WTC11 (cell line): ENCODE data around the gene BICDL1. TPM values are rescaled to one million over a fixed set of nuclear protein-coding genes. Genes with fewer than 3 reads are reported as not detected.

Source experiments
- ATAC-seq: fragments of 200-7000 bp; cut with Tn5 transposase; 2 replicates; pipeline ENCODE4 v1.10.0; 2021; ENCODE audit warnings: mild to moderate bottlenecking, moderate library complexity
- CTCF ChIA-PET: fragments of 300-600 bp; sonication (Branson Sonifier 250); formaldehyde crosslinking; loops from one replicate; lab custom pipeline; 2021; ENCODE audit warnings: antibody characterized with exemption; lab: Charles Lee
- POLR2A ChIA-PET: fragments of 350-600 bp; sonication (Branson Sonifier 250); formaldehyde crosslinking; loops from one replicate; lab custom pipeline; 2021; ENCODE audit warnings: antibody characterized with exemption; lab: Charles Lee
- DNase-seq: peaks from one replicate; pipeline ENCODE4 v3.0.0; 2021; ENCODE audit warnings: low spot score
- H3K27ac Mint-ChIP-seq: 2 replicates; pipeline ENCODE4 v1.8.0; 2021; ENCODE audit warnings: mixed read lengths
- H3K27me3 Mint-ChIP-seq: 2 replicates; pipeline ENCODE4 v1.8.0; 2021; ENCODE audit warnings: low read depth, mild to moderate bottlenecking, moderate library complexity, mixed read lengths
- H3K36me3 Mint-ChIP-seq: 2 replicates; pipeline ENCODE4 v1.8.0; 2021; ENCODE audit warnings: mixed read lengths
- H3K4me1 Mint-ChIP-seq: 2 replicates; pipeline ENCODE4 v1.8.0; 2022; ENCODE audit warnings: mixed read lengths
- H3K4me3 Mint-ChIP-seq: 2 replicates; pipeline ENCODE4 v1.8.0; 2021; ENCODE audit warnings: mild to moderate bottlenecking, moderate library complexity, mixed read lengths
- H3K9me3 Mint-ChIP-seq: 2 replicates; pipeline ENCODE4 v1.8.0; 2021; ENCODE audit warnings: mixed read lengths
- ATF2 ChIP-seq: sonication (generic); formaldehyde crosslinking; IDR thresholded peaks from 2 replicates; pipeline ENCODE4 v1.8.1; 2022; ENCODE audit warnings: low read depth, missing genetic modification reagents, borderline replicate concordance
- CBFB ChIP-seq: sonication (generic); formaldehyde crosslinking; IDR thresholded peaks from 2 replicates; pipeline ENCODE4 v1.8.1; 2022; ENCODE audit warnings: mild to moderate bottlenecking, low read depth, missing genetic modification reagents
- CDX4 ChIP-seq: fragments of 250-450 bp; sonication (Bioruptor Pico); IDR thresholded peaks from 2 replicates; pipeline ENCODE4 v1.9.0; 2021; ENCODE audit warnings: moderate library complexity, mild to moderate bottlenecking, inconsistent platforms, borderline replicate concordance
- E2F5 ChIP-seq: sonication (generic); formaldehyde crosslinking; IDR thresholded peaks from 2 replicates; pipeline ENCODE4 v1.8.1; 2022; ENCODE audit warnings: mild to moderate bottlenecking, moderate library complexity, missing genetic modification reagents
- ELF4 ChIP-seq: sonication (generic); formaldehyde crosslinking; IDR thresholded peaks from 2 replicates; pipeline ENCODE4 v1.8.1; 2022; ENCODE audit warnings: low read depth, mild to moderate bottlenecking, moderate library complexity, missing genetic modification reagents
- ETV6 ChIP-seq: sonication (generic); formaldehyde crosslinking; IDR thresholded peaks from 2 replicates; pipeline ENCODE4 v1.8.1; 2022; ENCODE audit warnings: mild to moderate bottlenecking, missing genetic modification reagents
- FOXK1 ChIP-seq: sonication (generic); formaldehyde crosslinking; IDR thresholded peaks from 2 replicates; pipeline ENCODE4 v1.8.0; 2022; ENCODE audit warnings: mild to moderate bottlenecking, moderate library complexity, missing genetic modification reagents
- FOXP1 ChIP-seq: sonication (generic); formaldehyde crosslinking; IDR thresholded peaks from 2 replicates; pipeline ENCODE4 v1.8.0; 2022; ENCODE audit warnings: missing genetic modification reagents, mild to moderate bottlenecking, moderate library complexity, borderline replicate concordance
- MXD4 ChIP-seq: fragments of 250-450 bp; sonication (Bioruptor Pico); IDR thresholded peaks from 2 replicates; pipeline ENCODE4 v1.8.0; 2021; ENCODE audit warnings: mild to moderate bottlenecking, moderate library complexity, borderline replicate concordance
- MYBL2 ChIP-seq: sonication (generic); formaldehyde crosslinking; IDR thresholded peaks from 2 replicates; pipeline ENCODE4 v1.8.1; 2023; ENCODE audit warnings: mild to moderate bottlenecking, moderate library complexity, missing genetic modification reagents
- NFATC4 ChIP-seq: fragments of 250-450 bp; sonication (Bioruptor Pico); IDR thresholded peaks from 2 replicates; pipeline ENCODE4 v1.9.0; 2021; ENCODE audit warnings: mild to moderate bottlenecking
- OVOL2 ChIP-seq: fragments of 250-450 bp; sonication (Bioruptor Pico); IDR thresholded peaks from 2 replicates; pipeline ENCODE4 v1.9.0; 2021; ENCODE audit warnings: mild to moderate bottlenecking, borderline replicate concordance
- PREB ChIP-seq: sonication (generic); formaldehyde crosslinking; IDR thresholded peaks from 2 replicates; pipeline ENCODE4 v1.8.1; 2022; ENCODE audit warnings: mild to moderate bottlenecking, missing genetic modification reagents, moderate library complexity, borderline replicate concordance
- ZNF121 ChIP-seq: sonication (generic); formaldehyde crosslinking; IDR thresholded peaks from 2 replicates; pipeline ENCODE4 v1.8.0; 2023; ENCODE audit warnings: missing genetic modification reagents
- ZNF671 ChIP-seq: fragments of 250-450 bp; sonication (Bioruptor Pico); IDR thresholded peaks from 2 replicates; pipeline ENCODE4 v1.8.0; 2021; ENCODE audit warnings: mild to moderate bottlenecking
- ZSCAN18 ChIP-seq: fragments of 250-450 bp; sonication (Bioruptor Pico); IDR thresholded peaks from 2 replicates; pipeline ENCODE4 v2.1.2; 2022; ENCODE audit warnings: mild to moderate bottlenecking, moderate library complexity
- total RNA-seq: library from RNA; stranded (reverse); gene quantifications from 3 replicates; pipeline ENCODE4 v1.2.3, GENCODE V29; 2021
- TF ChIP-seq, protein P1 (sequence below): fragments of 250-450 bp; sonication (Bioruptor Pico); IDR thresholded peaks from 2 replicates; pipeline ENCODE4 v1.9.0; 2021; ENCODE audit warnings: mild to moderate bottlenecking
- TF ChIP-seq, protein P2 (sequence below): sonication (generic); formaldehyde crosslinking; IDR thresholded peaks from 2 replicates; pipeline ENCODE4 v1.8.0; 2023; ENCODE audit warnings: missing genetic modification reagents, mild to moderate bottlenecking, borderline replicate concordance
- TF ChIP-seq, protein P3 (sequence below): sonication (generic); formaldehyde crosslinking; IDR thresholded peaks from 2 replicates; pipeline ENCODE4 v1.8.0; 2022; ENCODE audit warnings: missing genetic modification reagents

The BICDL1 gene
- total RNA-seq, 1 experiment from 2014 or later, result 23.1 TPM

DNA sequence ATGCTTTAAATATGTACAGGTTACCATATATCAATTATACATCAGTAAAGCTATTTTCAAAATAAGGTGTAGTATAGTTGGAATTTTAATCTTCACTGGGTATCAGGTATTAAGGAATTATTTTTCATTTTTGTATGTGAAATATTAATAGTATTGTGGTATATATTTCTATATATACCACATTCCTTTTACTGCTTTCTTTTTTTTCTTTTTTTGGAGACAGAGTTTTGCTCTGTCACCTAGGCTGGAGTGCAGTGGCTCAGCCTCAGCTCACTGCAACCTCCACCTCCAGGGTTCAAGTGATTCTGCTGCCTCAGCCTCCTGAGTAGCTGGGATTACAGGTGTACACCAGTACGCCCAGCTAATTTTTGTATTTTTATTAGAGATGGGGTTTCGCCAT is 36.6 kb downstream of the BICDL1 start:
- Mint-ChIP-seq H3K27ac (no peak overlapping the region), H3K36me3 (no peaks in the 10 kb centered on the region; the same call in 1 of the 2 replicates), H3K4me1 (no peaks in the 10 kb centered on the region), H3K27me3 (no peaks in the 10 kb centered on the region), H3K9me3 (peaks cover 3% of the 10 kb centered on the region), H3K4me3 (no peak overlapping the region)
- TF ChIP-seq E2F5 (CRISPR knock-in tag) (no peak), OVOL2 (CRISPR knock-in tag) (no peak), ETV6 (CRISPR knock-in tag) (no peak), ZNF121 (CRISPR knock-in tag) (no peak), ATF2 (no peak), FOXP1 (CRISPR knock-in tag) (no peak)
- TF ChIP-seq, protein P1, sequence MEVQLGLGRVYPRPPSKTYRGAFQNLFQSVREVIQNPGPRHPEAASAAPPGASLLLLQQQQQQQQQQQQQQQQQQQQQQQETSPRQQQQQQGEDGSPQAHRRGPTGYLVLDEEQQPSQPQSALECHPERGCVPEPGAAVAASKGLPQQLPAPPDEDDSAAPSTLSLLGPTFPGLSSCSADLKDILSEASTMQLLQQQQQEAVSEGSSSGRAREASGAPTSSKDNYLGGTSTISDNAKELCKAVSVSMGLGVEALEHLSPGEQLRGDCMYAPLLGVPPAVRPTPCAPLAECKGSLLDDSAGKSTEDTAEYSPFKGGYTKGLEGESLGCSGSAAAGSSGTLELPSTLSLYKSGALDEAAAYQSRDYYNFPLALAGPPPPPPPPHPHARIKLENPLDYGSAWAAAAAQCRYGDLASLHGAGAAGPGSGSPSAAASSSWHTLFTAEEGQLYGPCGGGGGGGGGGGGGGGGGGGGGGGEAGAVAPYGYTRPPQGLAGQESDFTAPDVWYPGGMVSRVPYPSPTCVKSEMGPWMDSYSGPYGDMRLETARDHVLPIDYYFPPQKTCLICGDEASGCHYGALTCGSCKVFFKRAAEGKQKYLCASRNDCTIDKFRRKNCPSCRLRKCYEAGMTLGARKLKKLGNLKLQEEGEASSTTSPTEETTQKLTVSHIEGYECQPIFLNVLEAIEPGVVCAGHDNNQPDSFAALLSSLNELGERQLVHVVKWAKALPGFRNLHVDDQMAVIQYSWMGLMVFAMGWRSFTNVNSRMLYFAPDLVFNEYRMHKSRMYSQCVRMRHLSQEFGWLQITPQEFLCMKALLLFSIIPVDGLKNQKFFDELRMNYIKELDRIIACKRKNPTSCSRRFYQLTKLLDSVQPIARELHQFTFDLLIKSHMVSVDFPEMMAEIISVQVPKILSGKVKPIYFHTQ (CRISPR knock-in tag), result no peak
- TF ChIP-seq, protein P2, sequence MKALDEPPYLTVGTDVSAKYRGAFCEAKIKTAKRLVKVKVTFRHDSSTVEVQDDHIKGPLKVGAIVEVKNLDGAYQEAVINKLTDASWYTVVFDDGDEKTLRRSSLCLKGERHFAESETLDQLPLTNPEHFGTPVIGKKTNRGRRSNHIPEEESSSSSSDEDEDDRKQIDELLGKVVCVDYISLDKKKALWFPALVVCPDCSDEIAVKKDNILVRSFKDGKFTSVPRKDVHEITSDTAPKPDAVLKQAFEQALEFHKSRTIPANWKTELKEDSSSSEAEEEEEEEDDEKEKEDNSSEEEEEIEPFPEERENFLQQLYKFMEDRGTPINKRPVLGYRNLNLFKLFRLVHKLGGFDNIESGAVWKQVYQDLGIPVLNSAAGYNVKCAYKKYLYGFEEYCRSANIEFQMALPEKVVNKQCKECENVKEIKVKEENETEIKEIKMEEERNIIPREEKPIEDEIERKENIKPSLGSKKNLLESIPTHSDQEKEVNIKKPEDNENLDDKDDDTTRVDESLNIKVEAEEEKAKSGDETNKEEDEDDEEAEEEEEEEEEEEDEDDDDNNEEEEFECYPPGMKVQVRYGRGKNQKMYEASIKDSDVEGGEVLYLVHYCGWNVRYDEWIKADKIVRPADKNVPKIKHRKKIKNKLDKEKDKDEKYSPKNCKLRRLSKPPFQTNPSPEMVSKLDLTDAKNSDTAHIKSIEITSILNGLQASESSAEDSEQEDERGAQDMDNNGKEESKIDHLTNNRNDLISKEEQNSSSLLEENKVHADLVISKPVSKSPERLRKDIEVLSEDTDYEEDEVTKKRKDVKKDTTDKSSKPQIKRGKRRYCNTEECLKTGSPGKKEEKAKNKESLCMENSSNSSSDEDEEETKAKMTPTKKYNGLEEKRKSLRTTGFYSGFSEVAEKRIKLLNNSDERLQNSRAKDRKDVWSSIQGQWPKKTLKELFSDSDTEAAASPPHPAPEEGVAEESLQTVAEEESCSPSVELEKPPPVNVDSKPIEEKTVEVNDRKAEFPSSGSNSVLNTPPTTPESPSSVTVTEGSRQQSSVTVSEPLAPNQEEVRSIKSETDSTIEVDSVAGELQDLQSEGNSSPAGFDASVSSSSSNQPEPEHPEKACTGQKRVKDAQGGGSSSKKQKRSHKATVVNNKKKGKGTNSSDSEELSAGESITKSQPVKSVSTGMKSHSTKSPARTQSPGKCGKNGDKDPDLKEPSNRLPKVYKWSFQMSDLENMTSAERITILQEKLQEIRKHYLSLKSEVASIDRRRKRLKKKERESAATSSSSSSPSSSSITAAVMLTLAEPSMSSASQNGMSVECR (CRISPR knock-in tag), result no peak
- CTCF ChIA-PET, result no interaction called here
- DNase-seq (no peak), ATAC-seq (no peak)
- POLR2A ChIA-PET, result interaction anchor here (0.7 kb wide), 1 partner anchor 26 kb away, joined by 3 read pairs; no protein-coding TSS in a partner anchor

GRCh38 chr12:120032242-120032641 is 43.2 kb downstream of the BICDL1 start:
- ChIA-PET CTCF (no interaction called here), POLR2A (no interaction called here)
- no peak overlapping the region for H3K4me3 Mint-ChIP-seq
- H3K36me3 Mint-ChIP-seq, result no peaks in the 10 kb centered on the region
- H3K9me3 Mint-ChIP-seq, result no peaks in the 10 kb centered on the region
- no peaks in the 10 kb centered on the region for H3K4me1 Mint-ChIP-seq
- DNase-seq, result no peak
- H3K27me3 Mint-ChIP-seq, result no peaks in the 10 kb centered on the region
- H3K27ac Mint-ChIP-seq, result no peak overlapping the region
- ATAC-seq, result no peak
- TF ChIP-seq PREB (CRISPR knock-in tag), result no peak
- TF ChIP-seq ZSCAN18 (CRISPR knock-in tag), result no peak
- no peak for TF ChIP-seq CDX4
- no peak for TF ChIP-seq NFATC4 (CRISPR knock-in tag)
- TF ChIP-seq CBFB, result no peak
- TF ChIP-seq, protein P3, sequence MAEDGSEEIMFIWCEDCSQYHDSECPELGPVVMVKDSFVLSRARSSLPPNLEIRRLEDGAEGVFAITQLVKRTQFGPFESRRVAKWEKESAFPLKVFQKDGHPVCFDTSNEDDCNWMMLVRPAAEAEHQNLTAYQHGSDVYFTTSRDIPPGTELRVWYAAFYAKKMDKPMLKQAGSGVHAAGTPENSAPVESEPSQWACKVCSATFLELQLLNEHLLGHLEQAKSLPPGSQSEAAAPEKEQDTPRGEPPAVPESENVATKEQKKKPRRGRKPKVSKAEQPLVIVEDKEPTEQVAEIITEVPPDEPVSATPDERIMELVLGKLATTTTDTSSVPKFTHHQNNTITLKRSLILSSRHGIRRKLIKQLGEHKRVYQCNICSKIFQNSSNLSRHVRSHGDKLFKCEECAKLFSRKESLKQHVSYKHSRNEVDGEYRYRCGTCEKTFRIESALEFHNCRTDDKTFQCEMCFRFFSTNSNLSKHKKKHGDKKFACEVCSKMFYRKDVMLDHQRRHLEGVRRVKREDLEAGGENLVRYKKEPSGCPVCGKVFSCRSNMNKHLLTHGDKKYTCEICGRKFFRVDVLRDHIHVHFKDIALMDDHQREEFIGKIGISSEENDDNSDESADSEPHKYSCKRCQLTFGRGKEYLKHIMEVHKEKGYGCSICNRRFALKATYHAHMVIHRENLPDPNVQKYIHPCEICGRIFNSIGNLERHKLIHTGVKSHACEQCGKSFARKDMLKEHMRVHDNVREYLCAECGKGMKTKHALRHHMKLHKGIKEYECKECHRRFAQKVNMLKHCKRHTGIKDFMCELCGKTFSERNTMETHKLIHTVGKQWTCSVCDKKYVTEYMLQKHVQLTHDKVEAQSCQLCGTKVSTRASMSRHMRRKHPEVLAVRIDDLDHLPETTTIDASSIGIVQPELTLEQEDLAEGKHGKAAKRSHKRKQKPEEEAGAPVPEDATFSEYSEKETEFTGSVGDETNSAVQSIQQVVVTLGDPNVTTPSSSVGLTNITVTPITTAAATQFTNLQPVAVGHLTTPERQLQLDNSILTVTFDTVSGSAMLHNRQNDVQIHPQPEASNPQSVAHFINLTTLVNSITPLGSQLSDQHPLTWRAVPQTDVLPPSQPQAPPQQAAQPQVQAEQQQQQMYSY (CRISPR knock-in tag), result no peak
- TF ChIP-seq MXD4 (CRISPR knock-in tag), result no peak
- TF ChIP-seq MYBL2 (CRISPR knock-in tag), result no peak
- no peak for TF ChIP-seq FOXK1
- TF ChIP-seq ELF4, result no peak
- no peak for TF ChIP-seq ZNF671
